GM23338 (cell line): ENCODE measurements around the gene FRY. TPM values are rescaled to one million over a fixed set of nuclear protein-coding genes. Genes with fewer than 3 reads are reported as not detected.

Experiments used
- ATAC-seq: fragments of 200-7000 bp; cut with Tn5 transposase; 3 replicates; pipeline ENCODE4 v1.9.1; 2020
- DNase-seq: peaks from one replicate; pipeline ENCODE4 v3.0.0-alpha.2; 2015; ENCODE audit warnings: low spot score
- H2AFZ ChIP-seq: fragments of 200-600 bp; sonication (generic); 2 replicates; pipeline ENCODE4 v1.8.0; 2016; ENCODE audit warnings: antibody characterized with exemption, mild to moderate bottlenecking, moderate library complexity
- H3F3A ChIP-seq: fragments of 200-600 bp; sonication (generic); replicated peaks from 2 replicates; pipeline ENCODE4 v1.8.0; 2017; ENCODE audit warnings: antibody characterized with exemption, mixed run types, low read depth
- H3K27ac ChIP-seq: fragments of 200-600 bp; sonication (generic); 2 replicates; pipeline ENCODE4 v1.6.1; 2016; ENCODE audit warnings: low read depth
- H3K27me3 ChIP-seq: fragments of 200-600 bp; sonication (generic); 2 replicates; pipeline ENCODE4 v1.8.0; 2016; ENCODE audit warnings: mild to moderate bottlenecking, mixed run types, moderate library complexity; ENCODE audit not compliant: insufficient read depth
- H3K36me3 ChIP-seq: fragments of 200-600 bp; sonication (generic); 2 replicates; pipeline ENCODE4 v1.8.0; 2016; ENCODE audit warnings: mild to moderate bottlenecking; ENCODE audit not compliant: insufficient read depth
- H3K4me1 ChIP-seq: fragments of 200-600 bp; sonication (generic); 2 replicates; pipeline ENCODE4 v1.8.0; 2016; ENCODE audit warnings: mild to moderate bottlenecking, moderate library complexity; ENCODE audit not compliant: insufficient read depth
- H3K4me2 ChIP-seq: fragments of 200-600 bp; sonication (generic); 2 replicates; pipeline ENCODE4 v1.7.1; 2017; ENCODE audit warnings: mixed run types
- H3K4me3 ChIP-seq: fragments of 200-600 bp; sonication (generic); 2 replicates; pipeline ENCODE4 v1.6.1; 2016; ENCODE audit warnings: mixed run types
- H3K79me2 ChIP-seq: fragments of 200-600 bp; sonication (generic); replicated peaks from 2 replicates; pipeline ENCODE4 v1.8.0; 2017; ENCODE audit warnings: mild to moderate bottlenecking; ENCODE audit not compliant: insufficient read depth
- H3K9me2 ChIP-seq: fragments of 200-600 bp; sonication (generic); 2 replicates; pipeline ENCODE4 v1.8.0; 2017; ENCODE audit not compliant: insufficient read depth
- H4K20me1 ChIP-seq: fragments of 200-600 bp; sonication (generic); replicated peaks from 2 replicates; pipeline ENCODE4 v1.8.0; 2017; ENCODE audit warnings: mild to moderate bottlenecking; ENCODE audit not compliant: insufficient read depth
- H3K27ac Mint-ChIP-seq: 2 replicates; pipeline ENCODE4 v1.8.0; 2020; ENCODE audit warnings: inconsistent platforms, mild to moderate bottlenecking, moderate library complexity, mixed read lengths
- H3K27me3 Mint-ChIP-seq: 3 replicates; pipeline ENCODE4 v1.8.0; 2022; ENCODE audit warnings: low read depth, mild to moderate bottlenecking, moderate library complexity, mixed read lengths, inconsistent platforms; ENCODE audit not compliant: insufficient read depth, poor library complexity
- H3K36me3 Mint-ChIP-seq: 3 replicates; pipeline ENCODE4 v1.8.0; 2021; ENCODE audit warnings: low read depth, mild to moderate bottlenecking, inconsistent platforms, moderate library complexity, mixed read lengths
- H3K4me1 Mint-ChIP-seq: 3 replicates; pipeline ENCODE4 v1.8.0; 2020; ENCODE audit warnings: mild to moderate bottlenecking, inconsistent platforms, mixed read lengths
- H3K4me3 Mint-ChIP-seq: 3 replicates; pipeline ENCODE4 v1.8.0; 2021; ENCODE audit warnings: moderate library complexity, mild to moderate bottlenecking, inconsistent platforms, mixed read lengths
- H3K9me3 Mint-ChIP-seq: 3 replicates; pipeline ENCODE4 v1.8.0; 2020; ENCODE audit warnings: moderate library complexity, mild to moderate bottlenecking, inconsistent platforms, mixed read lengths
- CREB1 ChIP-seq: fragments of 250-450 bp; sonication (Bioruptor Pico); IDR thresholded peaks from 2 replicates; pipeline ENCODE4 v1.5.0; 2020; ENCODE audit warnings: low read depth, mild to moderate bottlenecking, moderate library complexity
- CTCF ChIP-seq, 2 experiments: fragments of 200-600 bp in 1 of 2; sonication (generic) in 1 of 2; conservative IDR thresholded peaks; 2 replicates each; pipeline versions ENCODE4 v1.5.1 to v1.6.1; 2016 to 2017; ENCODE audit warnings: antibody characterized with exemption in 2 of 2, low read depth in 2 of 2, mild to moderate bottlenecking in 2 of 2, moderate library complexity in 1 of 2
- ETS1 ChIP-seq: IDR thresholded peaks from 2 replicates; pipeline ENCODE4 v1.6.1; 2016; ENCODE audit warnings: antibody characterized with exemption
- EZH2 ChIP-seq: fragments of 200-600 bp; sonication (generic); IDR thresholded peaks from one replicate; pipeline ENCODE4 v1.8.0; 2017; ENCODE audit warnings: antibody characterized with exemption, mild to moderate bottlenecking, low read depth; ENCODE audit not compliant: unreplicated experiment
- EZH2phosphoT487 ChIP-seq: fragments of 200-600 bp; sonication (generic); IDR thresholded peaks from one replicate; pipeline ENCODE4 v1.8.1; 2018; ENCODE audit warnings: antibody characterized with exemption; ENCODE audit not compliant: unreplicated experiment
- JUNB ChIP-seq: IDR thresholded peaks from one replicate; pipeline ENCODE4 v1.6.1; 2016; ENCODE audit warnings: antibody characterized with exemption; ENCODE audit not compliant: unreplicated experiment
- NANOG ChIP-seq: IDR thresholded peaks from 2 replicates; pipeline ENCODE4 v1.6.1; 2016; ENCODE audit warnings: antibody characterized with exemption, borderline replicate concordance
- POLR2AphosphoS5 ChIP-seq: IDR thresholded peaks from 2 replicates; pipeline ENCODE4 v1.6.1; 2016; ENCODE audit warnings: antibody characterized with exemption, low read depth
- REST ChIP-seq: IDR thresholded peaks from one replicate; pipeline ENCODE4 v1.6.1; 2018; ENCODE audit warnings: antibody characterized with exemption; ENCODE audit not compliant: unreplicated experiment
- STAT1 ChIP-seq: IDR thresholded peaks from one replicate; pipeline ENCODE4 v1.6.1; 2016; ENCODE audit warnings: antibody characterized with exemption; ENCODE audit not compliant: unreplicated experiment
- ZNF114 ChIP-seq: fragments of 250-450 bp; sonication (Bioruptor Pico); IDR thresholded peaks from 2 replicates; pipeline ENCODE4 v1.5.0; 2020; ENCODE audit warnings: mild to moderate bottlenecking, moderate library complexity
- ZNF331 ChIP-seq: fragments of 250-450 bp; sonication (Bioruptor Pico); IDR thresholded peaks from 2 replicates; pipeline ENCODE4 v1.5.0; 2020; ENCODE audit warnings: low read depth, mild to moderate bottlenecking, moderate library complexity
- ZNF462 ChIP-seq: fragments of 250-450 bp; sonication (Bioruptor Pico); IDR thresholded peaks from 2 replicates; pipeline ENCODE4 v1.5.0; 2020; ENCODE audit warnings: mild to moderate bottlenecking, moderate library complexity
- polyA plus RNA-seq: library from polyadenylated mRNA; unstranded; fragments of >200 nt; fragmentation: Nextera tagmentation; extraction: Ambion mirVana; gene quantifications from 2 replicates; pipeline ENCODE4 v1.2.1, GENCODE V29; 2016
- total RNA-seq: library from RNA; depleted of rRNA; stranded (reverse); fragments of >200 nt; shearing (Covaris generic); gene quantifications from 2 replicates; pipeline ENCODE4 v1.2.3, GENCODE V29; 2014

The FRY gene
- total and polyA plus RNA-seq, 2 experiments from 2014 or later = 2.4 to 10.1 TPM

- no peaks in the 10 kb centered on the region for H3K27me3 ChIP-seq
- H2AFZ ChIP-seq = no peak overlapping the region
- H3K27me3 Mint-ChIP-seq = no peaks in the 10 kb centered on the region
- DNase-seq (no peak), ATAC-seq (no peak)
- H3F3A ChIP-seq = no peaks in the 10 kb centered on the region
- TF ChIP-seq ZNF462 = no peak
- no peak for TF ChIP-seq JUNB
- TF ChIP-seq EZH2 = no peak
- no peak for TF ChIP-seq CTCF (conservative IDR thresholded peaks at IDR 0.05; ENCODE audit: low read depth in 2 of 2)
- TF ChIP-seq REST = no peak
- TF ChIP-seq POLR2AphosphoS5 = no peak
- TF ChIP-seq STAT1 = no peak
- no peak for TF ChIP-seq ETS1
- TF ChIP-seq EZH2phosphoT487 = no peak
- TF ChIP-seq NANOG = no peak
- TF ChIP-seq ZNF331 (CRISPR knock-in tag) = no peak
- no peak for TF ChIP-seq CREB1 (CRISPR knock-in tag)
- TF ChIP-seq ZNF114 (CRISPR knock-in tag) = no peak
- no peaks in the 10 kb centered on the region for H3K79me2 ChIP-seq
- no peaks in the 10 kb centered on the region for H3K4me1 ChIP-seq
- no peak overlapping the region for H3K4me3 ChIP-seq
- no peak overlapping the region for H3K27ac ChIP-seq
- no peaks in the 10 kb centered on the region for H3K36me3 Mint-ChIP-seq
- H3K27ac Mint-ChIP-seq = no peak overlapping the region
- H4K20me1 ChIP-seq = no peaks in the 10 kb centered on the region
- no peaks in the 10 kb centered on the region for H3K36me3 ChIP-seq
- no peaks in the 10 kb centered on the region for H3K9me2 ChIP-seq
- H3K9me3 Mint-ChIP-seq = no peaks in the 10 kb centered on the region
- H3K4me2 ChIP-seq = no peak overlapping the region
- H3K4me1 Mint-ChIP-seq = no peaks in the 10 kb centered on the region
- no peak overlapping the region for H3K4me3 Mint-ChIP-seq
Observed at GRCh38 chr13:32174366-32174765, 142.8 kb downstream of the FRY start.
